Glutamatergic neuron (in vitro differentiated cells): ENCODE results near the gene BTK. TPM values are rescaled to one million over a fixed set of nuclear protein-coding genes. Genes with fewer than 3 reads are reported as not detected.

Source experiments
- DNase-seq: peaks from one replicate; pipeline ENCODE4 v3.0.0; 2022
- H3K27ac Mint-ChIP-seq: one replicate; pipeline ENCODE4 v1.8.0; 2020; ENCODE audit warnings: mild to moderate bottlenecking, mixed read lengths, inconsistent platforms; ENCODE audit not compliant: unreplicated experiment
- H3K27me3 Mint-ChIP-seq: one replicate; pipeline ENCODE4 v1.8.0; 2020; ENCODE audit warnings: mild to moderate bottlenecking, moderate library complexity, mixed read lengths, inconsistent platforms; ENCODE audit not compliant: unreplicated experiment
- H3K36me3 Mint-ChIP-seq: one replicate; pipeline ENCODE4 v1.8.0; 2020; ENCODE audit warnings: mild to moderate bottlenecking, mixed read lengths, inconsistent platforms; ENCODE audit not compliant: unreplicated experiment
- H3K4me1 Mint-ChIP-seq: one replicate; pipeline ENCODE4 v1.8.0; 2020; ENCODE audit warnings: mild to moderate bottlenecking, low read depth, mixed read lengths, inconsistent platforms; ENCODE audit not compliant: unreplicated experiment
- H3K4me3 Mint-ChIP-seq: one replicate; pipeline ENCODE4 v1.8.0; 2020; ENCODE audit warnings: mild to moderate bottlenecking, mixed read lengths, inconsistent platforms; ENCODE audit not compliant: unreplicated experiment
- H3K9me3 Mint-ChIP-seq: one replicate; pipeline ENCODE4 v1.8.0; 2020; ENCODE audit warnings: mild to moderate bottlenecking, moderate library complexity, mixed read lengths, inconsistent platforms; ENCODE audit not compliant: unreplicated experiment
- total RNA-seq: library from RNA; stranded (reverse); fragmentation: NEBNext Ultra II Directional; extraction: Animal tissue kit (Norgen Biotek cat#: 25700); gene quantifications from one replicate; pipeline ENCODE4 v1.2.1, GENCODE V29; 2021; ENCODE audit not compliant: unreplicated experiment
- TF ChIP-seq, protein P1 (sequence below): fragments of 200-600 bp; sonication (generic); IDR thresholded peaks from one replicate; pipeline ENCODE4 v1.5.0; 2021; ENCODE audit not compliant: partially characterized antibody, unreplicated experiment

The BTK gene
- total RNA-seq, 1 donor from 2014 or later = 1.1 TPM

DNA sequence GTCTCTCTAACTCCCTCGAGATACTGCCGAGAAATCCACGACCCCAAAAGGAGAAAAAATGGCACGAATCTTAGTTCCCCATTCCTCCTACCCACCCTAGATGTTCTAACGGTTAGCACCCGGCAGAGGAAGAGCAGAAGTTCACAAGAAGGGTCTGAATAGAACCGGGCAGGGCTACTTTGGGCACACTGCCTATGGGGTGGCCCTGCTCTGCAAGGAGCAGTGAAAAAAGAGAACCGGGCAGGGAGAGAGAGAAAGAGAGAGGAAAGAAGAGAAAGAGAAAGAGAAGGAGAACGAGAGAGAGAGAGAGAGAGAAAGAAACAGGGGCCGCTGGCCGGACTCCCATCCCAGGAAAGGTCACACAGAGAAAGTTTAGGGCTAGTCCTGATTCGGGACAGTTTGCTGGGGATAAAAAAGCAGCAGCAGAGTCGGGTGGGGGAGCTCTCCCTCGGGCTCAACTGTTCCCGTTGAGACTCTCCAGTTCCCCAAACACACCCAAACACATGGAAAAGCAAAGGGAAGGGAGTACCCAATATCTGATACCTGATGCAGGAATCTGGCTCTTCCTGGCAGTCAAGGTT, 21.3 kb upstream of the BTK start:
- TF ChIP-seq, protein P1, sequence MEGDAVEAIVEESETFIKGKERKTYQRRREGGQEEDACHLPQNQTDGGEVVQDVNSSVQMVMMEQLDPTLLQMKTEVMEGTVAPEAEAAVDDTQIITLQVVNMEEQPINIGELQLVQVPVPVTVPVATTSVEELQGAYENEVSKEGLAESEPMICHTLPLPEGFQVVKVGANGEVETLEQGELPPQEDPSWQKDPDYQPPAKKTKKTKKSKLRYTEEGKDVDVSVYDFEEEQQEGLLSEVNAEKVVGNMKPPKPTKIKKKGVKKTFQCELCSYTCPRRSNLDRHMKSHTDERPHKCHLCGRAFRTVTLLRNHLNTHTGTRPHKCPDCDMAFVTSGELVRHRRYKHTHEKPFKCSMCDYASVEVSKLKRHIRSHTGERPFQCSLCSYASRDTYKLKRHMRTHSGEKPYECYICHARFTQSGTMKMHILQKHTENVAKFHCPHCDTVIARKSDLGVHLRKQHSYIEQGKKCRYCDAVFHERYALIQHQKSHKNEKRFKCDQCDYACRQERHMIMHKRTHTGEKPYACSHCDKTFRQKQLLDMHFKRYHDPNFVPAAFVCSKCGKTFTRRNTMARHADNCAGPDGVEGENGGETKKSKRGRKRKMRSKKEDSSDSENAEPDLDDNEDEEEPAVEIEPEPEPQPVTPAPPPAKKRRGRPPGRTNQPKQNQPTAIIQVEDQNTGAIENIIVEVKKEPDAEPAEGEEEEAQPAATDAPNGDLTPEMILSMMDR = no peak
- H3K4me3 Mint-ChIP-seq = peak overlapping the region; percentile 95
- H3K9me3 Mint-ChIP-seq = peaks cover 7% of the 10 kb centered on the region
- H3K27ac Mint-ChIP-seq = peak overlapping the region; percentile 98
- no peak for DNase-seq
- H3K4me1 Mint-ChIP-seq = peaks cover 7% of the 10 kb centered on the region
- H3K27me3 Mint-ChIP-seq = peaks cover 4% of the 10 kb centered on the region
- no peaks in the 10 kb centered on the region for H3K36me3 Mint-ChIP-seq

DNA sequence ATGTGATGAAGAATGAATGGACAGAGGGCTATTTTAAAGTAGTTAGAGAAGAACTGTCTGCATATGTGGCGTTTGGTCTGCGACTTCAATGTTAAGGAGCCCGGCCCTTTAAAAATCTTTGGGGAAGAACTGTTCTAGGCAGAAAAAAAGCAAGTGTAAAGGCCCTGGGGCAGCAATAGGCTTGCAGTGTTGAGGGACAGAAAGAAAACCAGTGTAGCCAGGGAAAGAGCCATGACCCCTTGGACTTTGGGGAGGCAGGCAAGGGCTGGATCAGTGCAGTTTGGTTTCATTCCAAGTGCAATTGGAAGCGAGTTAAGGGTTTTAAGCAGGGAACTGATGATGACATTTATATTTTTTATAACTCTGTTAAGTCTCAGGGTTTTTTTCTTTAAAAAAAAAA, 13.8 kb upstream of the BTK start:
- Mint-ChIP-seq H3K4me1 (no peaks in the 10 kb centered on the region), H3K27ac (no peak overlapping the region), H3K27me3 (no peaks in the 10 kb centered on the region), H3K4me3 (no peak overlapping the region), H3K36me3 (no peaks in the 10 kb centered on the region), H3K9me3 (no peaks in the 10 kb centered on the region)
- TF ChIP-seq, protein P1 = no peak
- no peak for DNase-seq

DNA sequence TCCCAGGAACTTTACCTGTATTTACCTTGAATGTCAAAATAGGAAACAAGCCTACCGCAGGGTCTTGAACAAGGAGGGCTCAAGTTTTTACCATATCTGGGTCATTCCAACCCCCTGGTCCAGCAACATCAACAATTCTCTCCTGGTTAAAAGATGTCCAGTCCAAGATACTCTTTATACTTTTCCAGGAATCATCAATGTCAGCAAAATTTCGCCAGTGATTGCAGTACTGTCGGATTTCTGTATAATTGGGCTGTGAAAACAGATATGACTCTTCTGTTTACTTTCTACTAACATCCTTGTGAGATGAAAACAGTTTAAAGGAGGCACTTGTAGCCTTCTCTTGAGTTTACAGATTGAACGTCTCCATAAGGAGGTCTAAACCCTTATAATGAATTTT, 12.7 kb upstream of the BTK start:
- Mint-ChIP-seq H3K4me3 (no peak overlapping the region), H3K9me3 (no peaks in the 10 kb centered on the region), H3K4me1 (no peaks in the 10 kb centered on the region), H3K27ac (no peak overlapping the region), H3K27me3 (no peaks in the 10 kb centered on the region), H3K36me3 (no peaks in the 10 kb centered on the region)
- DNase-seq = no peak
- TF ChIP-seq, protein P1 = no peak

DNA sequence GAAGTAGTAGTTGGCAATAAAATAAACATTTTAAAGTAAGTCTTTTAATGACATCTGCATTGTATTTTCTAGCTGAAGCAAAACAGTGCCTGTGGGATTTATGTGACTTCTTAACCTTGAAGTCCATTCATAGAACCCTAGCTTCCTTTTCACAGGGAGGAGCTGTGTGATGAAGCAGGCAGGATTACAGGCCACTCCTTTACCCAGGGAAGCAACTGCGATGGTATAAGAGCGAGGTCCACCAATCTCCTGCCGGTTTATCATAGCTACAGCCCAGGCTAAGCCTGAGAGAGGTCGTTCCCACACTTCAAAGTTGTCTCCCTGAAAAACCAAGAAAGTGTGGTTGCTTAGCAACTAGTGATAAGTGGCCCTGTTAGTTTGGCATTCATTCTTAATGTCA, 11.8 kb upstream of the BTK start:
- no peaks in the 10 kb centered on the region for H3K27me3 Mint-ChIP-seq
- H3K4me3 Mint-ChIP-seq = no peak overlapping the region
- H3K9me3 Mint-ChIP-seq = no peaks in the 10 kb centered on the region
- TF ChIP-seq, protein P1 = no peak
- no peaks in the 10 kb centered on the region for H3K4me1 Mint-ChIP-seq
- H3K27ac Mint-ChIP-seq = no peak overlapping the region
- H3K36me3 Mint-ChIP-seq = no peaks in the 10 kb centered on the region
- DNase-seq = no peak

DNA sequence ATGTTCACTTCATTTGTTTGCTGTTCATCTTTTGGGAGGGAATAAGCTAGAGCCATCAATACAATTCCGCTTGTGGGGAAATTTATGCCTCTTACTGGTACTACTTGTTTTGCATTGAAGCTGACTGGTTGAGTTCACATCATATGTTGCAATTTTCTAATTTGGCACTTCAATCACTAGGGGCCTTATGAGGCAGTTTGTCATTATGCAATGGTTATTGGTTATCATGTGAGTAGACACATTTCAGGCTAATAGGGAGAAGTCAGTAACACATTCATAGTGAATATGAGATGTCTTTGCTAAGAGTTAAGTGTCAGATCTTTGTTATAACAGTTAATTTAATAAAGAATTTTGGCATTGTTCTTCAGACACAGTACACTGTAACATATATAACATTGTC, 9.8 kb upstream of the BTK start:
- Mint-ChIP-seq H3K4me1 (no peaks in the 10 kb centered on the region), H3K4me3 (no peak overlapping the region), H3K36me3 (no peaks in the 10 kb centered on the region), H3K27ac (no peak overlapping the region), H3K27me3 (peaks cover 2% of the 10 kb centered on the region), H3K9me3 (no peaks in the 10 kb centered on the region)
- no peak for DNase-seq
- TF ChIP-seq, protein P1 = no peak
